Natural killer cell treated with Interleukin-12 subunit alpha and Interleukin-12 subunit beta and Interleukin-15 and Interleukin-18, amount 100 ng/mL, for 72 hours (primary cell): ENCODE results near the gene IMMT. TPM values are rescaled to one million over a fixed set of nuclear protein-coding genes. Genes with fewer than 3 reads are reported as not detected.
"Not testable (repeated sequence)": the region's sequence is repeated elsewhere in the genome, so short reads cannot be mapped to it uniquely, and the experiment has no call there.

Source experiments
- ATAC-seq, 2 donors: fragments of 150-1000 bp; cut with Tn5 transposase in 1 of 2; sonication (Bioruptor Pico), chemical (Tn5 transposase) in 1 of 2; 2 replicates each; pipeline ENCODE4 v1.10.0; 2021
- DNase-seq: peaks from one replicate; pipeline ENCODE4 v3.0.0; 2022; ENCODE audit warnings: low spot score
- H3K27ac Mint-ChIP-seq, 2 donors: 1 replicate in 1 of 2; 2 replicates in 1 of 2; pipeline ENCODE4 v1.8.0; 2022; ENCODE audit warnings: mixed read lengths in 2 of 2, mild to moderate bottlenecking in 1 of 2, moderate library complexity in 1 of 2
- H3K27me3 Mint-ChIP-seq, 2 donors: 1 replicate in 1 of 2; 2 replicates in 1 of 2; pipeline ENCODE4 v1.8.0; 2022; ENCODE audit warnings: mixed read lengths in 2 of 2
- H3K36me3 Mint-ChIP-seq: one replicate; pipeline ENCODE4 v1.8.0; 2022; ENCODE audit warnings: mixed read lengths
- H3K4me1 Mint-ChIP-seq, 2 donors: 1 replicate in 1 of 2; 2 replicates in 1 of 2; pipeline ENCODE4 v1.8.0; 2022; ENCODE audit warnings: low read depth in 2 of 2, mixed read lengths in 2 of 2, mild to moderate bottlenecking in 1 of 2
- H3K4me3 Mint-ChIP-seq: one replicate; pipeline ENCODE4 v1.8.0; 2022; ENCODE audit warnings: mixed read lengths
- H3K9me3 Mint-ChIP-seq: 2 replicates; pipeline ENCODE4 v1.8.0; 2022; ENCODE audit warnings: mixed read lengths
- total RNA-seq, 2 donors: library from RNA; stranded (reverse); gene quantifications; one replicate each; pipeline ENCODE4 v1.2.3, GENCODE V29; 2022

Gene IMMT
- 100 to 1,000 TPM; 110 to 157 TPM for total RNA-seq

GRCh38 chr2:86195055-86195807, at the start of gene IMMT:
Gene IMMT, minus strand, starts transcription at chr2:86195462. Its CDS starts 80 bp downstream, at chr2:86195382.
- H3K36me3 Mint-ChIP-seq, result peaks cover 14% of the 10 kb centered on the region
- no peaks in the 10 kb centered on the region for H3K9me3 Mint-ChIP-seq
- DNase-seq (peak; percentile 95), ATAC-seq (peak; percentile 95 to 98)
- H3K4me1 Mint-ChIP-seq, result peaks cover 44 to 48% of the 10 kb centered on the region in 2 donors
- peak within 1 kb of the TSS; percentile 97 for H3K27ac Mint-ChIP-seq
- peak within 1 kb of the TSS; percentile 94 for H3K4me3 Mint-ChIP-seq
- H3K27me3 Mint-ChIP-seq, result no peaks in the 10 kb centered on the region

- H3K36me3 Mint-ChIP-seq, H3K9me3 Mint-ChIP-seq, H3K27ac Mint-ChIP-seq: not testable (repeated sequence)
Measured at GRCh38 chr2:86244781-86245180, 49.5 kb upstream of the IMMT start.

GRCh38 chr2:86243950-86244733, 48.9 kb upstream of the IMMT start:
- H3K4me1 Mint-ChIP-seq, result no peaks in the 10 kb centered on the region
- H3K36me3 Mint-ChIP-seq, result no peaks in the 10 kb centered on the region
- H3K9me3 Mint-ChIP-seq, result no peaks in the 10 kb centered on the region
- no peak for DNase-seq
- H3K27ac Mint-ChIP-seq, result no peak overlapping the region
- H3K4me3 Mint-ChIP-seq, result no peak overlapping the region
- peaks cover 5 to 19% of the 10 kb centered on the region in 2 donors for H3K27me3 Mint-ChIP-seq
- no peak for ATAC-seq

More at GRCh38 chr2:86244781-86245180, 49.5 kb upstream of the IMMT start:
- DNase-seq, ATAC-seq, H3K4me3 Mint-ChIP-seq, H3K4me1 Mint-ChIP-seq: not testable (repeated sequence)
- peaks cover 5 to 19% of the 10 kb centered on the region in 2 donors for H3K27me3 Mint-ChIP-seq

GRCh38 chr2:86243272-86243671, 48.0 kb upstream of the IMMT start:
- no peak for ATAC-seq

DNA sequence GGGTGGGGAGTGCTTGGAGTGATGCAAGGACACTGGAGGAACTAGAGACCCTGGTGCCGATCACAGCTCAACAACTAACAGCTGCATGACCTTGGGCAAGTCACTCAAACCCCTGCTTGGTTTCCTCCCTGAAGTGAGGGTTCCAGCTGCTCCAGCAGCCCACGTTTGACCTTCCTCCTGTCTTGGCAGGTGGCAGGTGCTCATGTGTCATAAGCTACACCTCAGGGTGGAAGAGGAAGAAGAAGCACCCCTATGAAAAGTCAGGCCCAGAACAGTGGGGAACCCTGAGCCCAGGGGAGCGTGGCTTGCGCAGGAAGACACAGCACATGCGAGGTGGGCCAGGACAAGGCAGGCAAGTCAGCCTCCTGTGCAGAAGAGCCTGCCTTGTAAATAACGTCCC, 46.3 kb upstream of the IMMT start:
- peaks cover 6% of the 10 kb centered on the region in 2 donors for H3K4me1 Mint-ChIP-seq
- no peaks in the 10 kb centered on the region for H3K36me3 Mint-ChIP-seq
- H3K9me3 Mint-ChIP-seq, result no peaks in the 10 kb centered on the region
- peaks cover 12 to 32% of the 10 kb centered on the region in 2 donors for H3K27me3 Mint-ChIP-seq
- H3K4me3 Mint-ChIP-seq, result no peak overlapping the region
- no peak for DNase-seq
- H3K27ac Mint-ChIP-seq, result no peak overlapping the region
- ATAC-seq, result no peak

More at GRCh38 chr2:86243272-86243671, 48.0 kb upstream of the IMMT start:
- H3K4me3 Mint-ChIP-seq, result no peak overlapping the region
- no peaks in the 10 kb centered on the region for H3K9me3 Mint-ChIP-seq
- H3K27ac Mint-ChIP-seq, result no peak overlapping the region
- peaks cover 9 to 24% of the 10 kb centered on the region in 2 donors for H3K27me3 Mint-ChIP-seq
- no peaks in the 10 kb centered on the region for H3K36me3 Mint-ChIP-seq
- no peak for DNase-seq
- peaks cover 5% of the 10 kb centered on the region in 2 donors for H3K4me1 Mint-ChIP-seq

- H3K27ac Mint-ChIP-seq, result no peak overlapping the region
Measured at GRCh38 chr2:86240251-86240650, 45.0 kb upstream of the IMMT start.

GRCh38 chr2:86239745-86240144, 44.5 kb upstream of the IMMT start:
- H3K27ac Mint-ChIP-seq, result no peak overlapping the region
- DNase-seq (no peak), ATAC-seq (no peak)

More at GRCh38 chr2:86240251-86240650, 45.0 kb upstream of the IMMT start:
- DNase-seq (no peak), ATAC-seq (no peak)
- Mint-ChIP-seq H3K4me3 (no peak overlapping the region), H3K9me3 (no peaks in the 10 kb centered on the region), H3K27me3 (peaks cover 16 to 39% of the 10 kb centered on the region in 2 donors), H3K4me1 (peaks cover 6% of the 10 kb centered on the region in 2 donors), H3K36me3 (no peaks in the 10 kb centered on the region)

GRCh38 chr2:86239326-86239725, 44.1 kb upstream of the IMMT start:
- H3K27ac Mint-ChIP-seq, result no peak overlapping the region
- no peak for ATAC-seq
- no peak overlapping the region for H3K4me3 Mint-ChIP-seq
- no peaks in the 10 kb centered on the region for H3K9me3 Mint-ChIP-seq
- DNase-seq, result no peak
- no peaks in the 10 kb centered on the region for H3K36me3 Mint-ChIP-seq
- H3K27me3 Mint-ChIP-seq, result peaks cover 16 to 36% of the 10 kb centered on the region in 2 donors
- H3K4me1 Mint-ChIP-seq, result peaks cover 6% of the 10 kb centered on the region in 2 donors

More at GRCh38 chr2:86239745-86240144, 44.5 kb upstream of the IMMT start:
- H3K9me3 Mint-ChIP-seq, result no peaks in the 10 kb centered on the region
- peaks cover 16 to 39% of the 10 kb centered on the region in 2 donors for H3K27me3 Mint-ChIP-seq
- H3K36me3 Mint-ChIP-seq, result no peaks in the 10 kb centered on the region
- peaks cover 6% of the 10 kb centered on the region in 2 donors for H3K4me1 Mint-ChIP-seq
- H3K4me3 Mint-ChIP-seq, result no peak overlapping the region

- Mint-ChIP-seq H3K4me3 (peak overlapping the region; percentile 59), H3K36me3 (no peaks in the 10 kb centered on the region), H3K27ac (no peak overlapping the region), H3K9me3 (no peaks in the 10 kb centered on the region), H3K4me1 (peaks cover 6% of the 10 kb centered on the region in 2 donors), H3K27me3 (peaks cover 23 to 36% of the 10 kb centered on the region in 2 donors)
- ATAC-seq (peak; percentile 52 to 61), DNase-seq (no peak)
Measured at GRCh38 chr2:86238354-86238753, 43.1 kb upstream of the IMMT start.

GRCh38 chr2:86237172-86237571, 41.9 kb upstream of the IMMT start:
- DNase-seq (no peak), ATAC-seq (no peak)
- H3K4me3 Mint-ChIP-seq, result no peak overlapping the region
- H3K36me3 Mint-ChIP-seq, result no peaks in the 10 kb centered on the region
- H3K27me3 Mint-ChIP-seq, result peaks cover 19 to 30% of the 10 kb centered on the region in 2 donors
- H3K9me3 Mint-ChIP-seq, result no peaks in the 10 kb centered on the region
- H3K4me1 Mint-ChIP-seq, result peaks cover 6% of the 10 kb centered on the region in 2 donors
- no peak overlapping the region for H3K27ac Mint-ChIP-seq

DNA sequence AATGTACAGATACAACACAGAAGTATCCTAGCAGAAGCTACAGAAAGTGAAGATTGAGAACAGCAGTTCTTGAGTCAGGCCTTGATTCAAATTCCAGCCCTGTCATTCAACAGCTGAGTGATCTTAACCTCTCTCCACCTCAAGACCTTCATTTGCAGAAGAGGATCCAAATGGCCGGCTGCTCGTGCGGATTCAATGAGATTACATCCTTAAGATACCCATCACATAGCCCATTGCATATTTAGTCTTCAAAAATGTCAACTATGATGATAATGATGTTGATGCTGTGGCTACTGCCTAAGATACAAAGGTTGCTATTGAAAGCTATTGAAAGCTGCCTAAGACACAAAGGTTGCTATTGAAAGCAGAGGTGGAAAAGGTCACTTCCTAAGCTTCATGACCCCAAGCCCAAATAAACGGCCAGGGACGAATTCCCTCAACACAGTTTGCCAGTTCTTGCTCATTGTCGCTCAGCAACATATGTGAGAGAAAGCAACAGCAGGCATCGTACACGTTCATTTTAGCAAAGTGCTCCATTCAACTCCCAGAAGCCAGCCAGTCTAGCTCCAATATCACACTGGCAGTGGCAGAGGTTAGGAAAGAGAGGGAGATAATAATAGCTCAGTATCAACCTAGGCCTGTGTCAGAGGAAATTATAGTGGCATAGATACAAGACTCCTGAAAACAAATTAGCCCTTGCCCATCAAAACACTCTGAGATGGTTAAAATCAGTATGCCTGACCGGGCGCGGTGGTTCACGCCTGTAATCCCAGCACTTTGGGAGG, 40.1 kb upstream of the IMMT start:
- H3K4me3 Mint-ChIP-seq, result no peak overlapping the region
- H3K27ac Mint-ChIP-seq, result no peak overlapping the region
- no peak for ATAC-seq
- H3K4me1 Mint-ChIP-seq, result peaks cover 6% of the 10 kb centered on the region in 2 donors
- H3K27me3 Mint-ChIP-seq, result peaks cover 19 to 27% of the 10 kb centered on the region in 2 donors
- no peaks in the 10 kb centered on the region for H3K9me3 Mint-ChIP-seq
- H3K36me3 Mint-ChIP-seq, result no peaks in the 10 kb centered on the region
- no peak for DNase-seq

DNA sequence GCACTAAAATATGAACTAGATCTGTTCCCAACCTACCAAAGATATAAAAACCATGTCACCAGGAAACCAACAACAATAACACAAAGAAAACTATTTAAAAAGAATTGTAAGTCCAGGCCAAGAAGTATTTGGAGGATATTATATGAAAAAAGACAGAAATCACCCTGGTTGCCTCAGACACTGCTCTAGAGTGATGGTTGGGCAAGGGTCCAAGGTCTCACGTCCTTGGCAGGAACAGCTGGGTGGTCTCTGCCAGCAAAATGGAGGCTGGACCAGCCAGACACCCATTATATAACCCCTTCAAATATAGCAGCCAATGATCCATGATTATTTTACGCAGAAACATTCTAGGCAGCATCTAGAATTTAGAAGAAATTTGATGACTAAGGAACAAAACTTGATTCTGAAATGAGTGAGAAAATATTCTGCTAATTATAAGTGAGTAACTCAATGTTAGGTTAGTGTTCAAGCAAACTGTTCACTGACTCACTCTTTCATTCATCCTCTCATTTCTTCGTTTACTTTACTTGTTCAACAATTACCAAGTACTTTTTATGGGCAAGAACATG, 39.4 kb upstream of the IMMT start:
- Mint-ChIP-seq H3K36me3 (no peaks in the 10 kb centered on the region), H3K4me3 (no peak overlapping the region), H3K27me3 (peaks cover 19 to 27% of the 10 kb centered on the region in 2 donors), H3K4me1 (peaks cover 6% of the 10 kb centered on the region in 2 donors), H3K9me3 (no peaks in the 10 kb centered on the region), H3K27ac (no peak overlapping the region)
- ATAC-seq (no peak), DNase-seq (no peak)

- Mint-ChIP-seq H3K27ac (no peak overlapping the region), H3K4me3 (no peak overlapping the region), H3K36me3 (no peaks in the 10 kb centered on the region), H3K4me1 (peaks cover 3% of the 10 kb centered on the region in 2 donors), H3K27me3 (peaks cover 16 to 24% of the 10 kb centered on the region in 2 donors), H3K9me3 (no peaks in the 10 kb centered on the region)
- DNase-seq (no peak), ATAC-seq (no peak)
Measured at GRCh38 chr2:86233436-86233835, 38.2 kb upstream of the IMMT start.
